Mucosa of rectum (tissue), 2 donors: ENCODE results near the gene POU2AF1.
A peak's percentile ranks its signal among the peaks of the same experiment; 100 is the strongest.

Source experiments
- H3K27ac ChIP-seq, 2 donors: one replicate each; pipeline ENCODE4 v1.7.0; 2013; ENCODE audit warnings: inconsistent platforms in 2 of 2, low read depth in 2 of 2, low read length in 2 of 2
- H3K27me3 ChIP-seq, 2 donors: one replicate each; pipeline ENCODE4 v1.7.0; 2013; ENCODE audit warnings: low read length in 2 of 2; ENCODE audit not compliant: control insufficient read depth in 2 of 2, insufficient read depth in 2 of 2
- H3K36me3 ChIP-seq, 2 donors: one replicate each; pipeline ENCODE4 v1.7.0; 2013; ENCODE audit warnings: low read length in 2 of 2; ENCODE audit not compliant: control insufficient read depth in 2 of 2, insufficient read depth in 2 of 2
- H3K4me1 ChIP-seq, 2 donors: one replicate each; pipeline ENCODE4 v1.7.0; 2013; ENCODE audit warnings: low read length in 2 of 2, mild to moderate bottlenecking in 1 of 2; ENCODE audit not compliant: control insufficient read depth in 2 of 2, insufficient read depth in 2 of 2
- H3K4me3 ChIP-seq, 2 donors: one replicate each; pipeline ENCODE4 v1.7.0; 2013; ENCODE audit warnings: low read length in 2 of 2
- H3K9ac ChIP-seq, 2 donors: one replicate each; pipeline ENCODE4 v1.7.0; 2013; ENCODE audit warnings: low read length in 2 of 2, low read depth in 1 of 2, mild to moderate bottlenecking in 1 of 2
- H3K9me3 ChIP-seq, 2 donors: one replicate each; pipeline ENCODE4 v1.7.0; 2013; ENCODE audit warnings: low read length in 2 of 2; ENCODE audit not compliant: control insufficient read depth in 2 of 2
- donor health status: healthy.
- donor health status: Normal muscosa, but diverticular disease.

POU2AF1 gene

DNA sequence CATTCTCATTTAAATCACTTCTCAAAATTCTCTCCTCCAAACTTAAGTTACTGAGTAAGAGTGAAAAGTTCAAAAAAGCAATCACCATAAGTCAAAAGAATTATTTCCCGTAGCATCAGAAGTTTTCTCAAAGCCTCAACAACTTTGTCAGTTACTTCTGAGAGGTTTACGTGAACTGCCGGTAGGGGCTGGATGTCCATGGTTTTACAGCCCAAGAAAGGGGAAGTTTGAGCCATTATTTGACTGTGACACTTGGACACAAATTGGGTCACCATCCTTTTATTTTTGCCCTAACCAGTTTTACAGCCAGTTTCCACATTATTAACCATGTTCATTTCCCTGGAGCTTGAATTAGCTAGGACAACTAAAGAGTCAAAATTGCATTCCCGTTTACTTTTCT lies 73.2 kb downstream of the POU2AF1 start:
- Histone ChIP-seq H3K27me3 (no peaks in the 10 kb centered on the region), H3K9ac (no peak overlapping the region), H3K36me3 (no peaks in the 10 kb centered on the region), H3K27ac (no peak overlapping the region), H3K4me3 (no peak overlapping the region), H3K4me1 (peaks cover 32 to 38% of the 10 kb centered on the region in 2 donors), H3K9me3 (no peaks in the 10 kb centered on the region)

DNA sequence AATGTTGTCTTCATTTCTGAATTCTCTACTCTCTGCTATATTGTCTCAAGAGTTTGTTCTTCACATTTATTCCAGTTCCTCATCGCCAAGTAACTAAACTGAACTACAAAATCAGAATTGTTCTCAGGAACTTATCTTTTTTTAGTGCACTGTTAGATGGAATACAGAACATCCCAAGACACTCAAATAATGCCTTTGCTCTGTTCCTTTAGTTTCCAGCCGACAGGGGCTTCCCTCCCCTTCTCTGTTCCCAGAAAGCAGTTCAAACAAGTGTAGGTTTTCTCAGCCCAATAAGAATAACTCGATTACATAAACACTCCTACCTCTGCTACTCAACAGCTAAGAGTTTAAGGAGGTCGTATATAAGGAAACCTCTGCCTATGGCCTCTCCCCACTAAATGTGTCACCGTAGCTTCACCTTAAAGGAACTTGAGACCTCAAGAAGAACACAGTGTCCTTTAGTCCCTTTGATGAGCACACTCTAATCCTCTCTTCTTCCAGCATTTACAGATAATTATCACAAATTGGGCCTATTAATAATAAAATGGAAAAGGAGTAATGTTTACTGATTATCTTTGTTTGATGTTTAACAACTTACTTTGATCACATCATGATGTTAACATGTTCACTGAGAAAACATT lies 73.8 kb downstream of the POU2AF1 start:
- Histone ChIP-seq H3K36me3 (no peaks in the 10 kb centered on the region), H3K27me3 (no peaks in the 10 kb centered on the region), H3K9me3 (no peaks in the 10 kb centered on the region), H3K27ac (no peak overlapping the region), H3K4me3 (no peak overlapping the region), H3K9ac (no peak overlapping the region), H3K4me1 (peaks cover 37 to 42% of the 10 kb centered on the region in 2 donors)

DNA sequence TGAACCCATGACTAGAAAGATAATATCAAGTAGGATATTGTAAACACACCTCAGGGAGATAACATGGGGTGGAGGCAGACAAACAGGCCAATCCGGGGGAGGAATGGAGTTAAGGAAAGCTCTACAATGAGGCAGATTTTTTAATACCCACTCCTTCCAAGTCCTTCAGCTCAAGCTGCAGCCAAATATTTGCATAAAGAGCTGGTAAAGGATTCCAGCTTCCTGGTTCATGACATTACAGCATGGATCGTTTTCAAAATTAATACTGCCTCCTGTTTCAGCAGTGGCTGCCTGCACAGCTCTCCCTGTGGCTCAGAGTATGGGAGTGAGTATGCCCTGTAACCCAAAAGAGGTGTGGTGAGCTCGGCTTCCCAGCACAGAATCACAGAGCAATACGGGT lies 75.6 kb downstream of the POU2AF1 start:
- Histone ChIP-seq H3K9me3 (no peaks in the 10 kb centered on the region), H3K9ac (peak overlapping the region in 1 of 2 donors; percentile 22), H3K27ac (peak overlapping the region; percentile 61 to 82), H3K4me3 (no peak overlapping the region), H3K27me3 (no peaks in the 10 kb centered on the region), H3K4me1 (peaks cover 33 to 38% of the 10 kb centered on the region in 2 donors), H3K36me3 (no peaks in the 10 kb centered on the region)

DNA sequence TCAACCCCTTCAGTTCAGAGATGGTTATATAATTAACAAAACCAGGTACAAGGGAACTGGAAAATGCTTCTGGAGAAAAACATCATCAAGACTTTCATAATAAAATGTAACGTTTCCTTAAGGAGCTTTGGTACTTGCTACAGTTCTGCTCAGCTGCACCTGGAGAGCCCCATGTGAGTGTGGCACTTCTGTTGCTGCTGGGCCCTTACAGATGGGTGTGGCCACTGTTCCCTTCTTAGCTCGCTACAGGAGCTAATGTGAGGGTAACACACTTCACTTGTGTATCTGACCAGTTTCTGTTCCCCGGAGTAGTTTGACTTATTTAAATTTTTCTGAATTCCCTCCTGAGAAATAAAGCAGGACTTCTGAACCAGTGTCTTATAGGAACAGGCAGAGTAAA lies 76.8 kb downstream of the POU2AF1 start:
- Histone ChIP-seq H3K36me3 (peaks cover 0 to 2% of the 10 kb centered on the region in 2 donors), H3K27ac (peak overlapping the region; percentile 61 to 82), H3K4me3 (peak overlapping the region in 1 of 2 donors; percentile 50), H3K9me3 (no peaks in the 10 kb centered on the region), H3K9ac (peak overlapping the region; percentile 25 to 60), H3K4me1 (peaks cover 30 to 33% of the 10 kb centered on the region in 2 donors), H3K27me3 (no peaks in the 10 kb centered on the region)
